HG02970 (cell line): ENCODE measurements around the gene RNU6-9.

ENCODE experiments used
- ATAC-seq: cut with Tn5 transposase; IDR thresholded peaks from one replicate; pipeline ENCODE4 v1.9.1; 2021; ENCODE audit warnings: mild to moderate bottlenecking, moderate library complexity, moderate number of reproducible peaks; ENCODE audit not compliant: unreplicated experiment, low FRiP score

The RNU6-9 gene

DNA sequence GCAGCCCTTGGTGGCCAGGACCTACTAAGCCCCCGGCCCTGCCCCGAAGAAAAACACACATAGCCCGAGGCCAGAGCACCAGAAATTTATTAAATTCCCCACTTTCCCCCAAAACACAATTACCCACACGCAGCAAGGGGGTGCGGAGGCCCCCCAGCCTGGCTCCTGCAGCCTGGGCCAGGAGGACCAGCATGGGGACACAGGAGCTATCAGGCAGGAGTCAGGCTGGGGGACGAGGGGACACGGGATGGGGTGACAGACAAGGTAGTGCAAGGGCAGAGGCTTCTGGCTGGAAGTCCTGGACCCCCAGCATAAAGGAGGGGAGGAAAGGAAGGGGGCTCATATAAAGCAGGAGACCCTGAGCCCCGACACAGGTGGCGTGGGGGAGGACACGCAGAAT is 3.1 kb downstream of the RNU6-9 start:
- no peak for ATAC-seq

DNA sequence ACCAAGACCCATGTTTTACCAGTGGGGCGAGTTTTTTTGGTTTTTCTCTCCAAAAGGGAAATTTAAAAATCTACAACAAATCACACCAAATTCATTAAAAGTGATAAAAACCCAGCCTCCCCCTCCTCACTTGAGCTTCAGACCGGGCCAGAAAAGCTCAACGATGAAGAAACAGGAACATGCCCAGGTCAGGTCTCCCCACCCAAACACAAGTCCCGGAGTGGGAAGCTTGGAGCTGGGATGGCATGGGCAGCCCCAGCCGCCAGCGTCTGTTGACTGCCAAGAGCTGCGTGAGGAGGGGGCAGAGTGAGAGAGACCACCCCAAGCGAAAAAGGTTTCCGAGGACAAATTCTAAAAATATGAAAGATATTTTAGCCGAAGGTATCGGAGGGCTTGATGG is 3.7 kb downstream of the RNU6-9 start:
- no peak for ATAC-seq

DNA sequence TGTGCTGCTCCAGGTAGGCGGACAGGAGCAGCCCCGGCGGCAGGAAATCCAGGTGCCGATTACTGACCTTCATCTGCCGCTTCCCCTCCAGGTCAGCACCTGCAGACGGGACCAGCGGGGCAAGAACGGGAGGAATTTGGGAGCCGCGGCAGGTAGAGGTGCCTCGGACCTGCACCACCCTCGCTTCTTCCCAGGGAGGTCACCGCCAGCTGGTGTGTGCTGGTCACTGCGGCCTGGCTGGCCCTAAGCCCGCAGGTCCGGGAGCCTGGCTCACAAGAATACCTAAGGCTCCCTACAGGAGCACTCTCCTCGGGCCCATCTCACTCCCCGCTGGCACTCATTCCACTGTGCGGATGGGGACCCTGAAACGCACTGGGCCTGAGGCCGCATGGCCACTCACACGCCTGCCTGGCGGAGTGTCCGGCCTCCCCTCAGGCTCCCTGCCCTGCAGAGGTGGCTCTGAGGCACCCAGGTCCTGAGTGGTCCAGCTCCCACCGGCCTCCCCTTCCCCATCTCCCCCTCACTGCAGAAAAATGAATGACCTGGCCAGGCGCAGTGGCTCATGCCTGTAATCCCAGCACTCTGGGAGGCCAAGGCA is 4.3 kb downstream of the RNU6-9 start:
- ATAC-seq, result no peak

DNA sequence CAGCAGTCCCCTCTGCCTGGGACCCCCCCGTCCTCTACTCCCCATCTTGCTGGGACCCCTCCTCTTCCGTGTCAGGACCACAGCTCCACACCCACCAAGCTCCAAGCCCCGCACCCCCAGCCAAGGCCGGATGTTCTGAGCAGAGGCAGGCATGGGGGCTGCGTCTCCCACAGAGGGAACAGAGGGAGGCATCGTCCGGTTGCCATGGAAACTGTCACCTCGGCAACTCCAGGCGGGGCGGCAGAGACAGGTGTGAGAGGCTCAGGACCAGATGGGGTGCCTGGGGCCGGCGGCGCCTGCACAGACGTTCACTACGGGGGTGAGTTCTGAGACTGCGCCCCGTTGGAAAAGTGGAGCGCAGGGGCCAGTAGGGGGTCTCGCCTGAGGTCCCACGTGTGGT is 5.4 kb downstream of the RNU6-9 start:
- no peak for ATAC-seq

DNA sequence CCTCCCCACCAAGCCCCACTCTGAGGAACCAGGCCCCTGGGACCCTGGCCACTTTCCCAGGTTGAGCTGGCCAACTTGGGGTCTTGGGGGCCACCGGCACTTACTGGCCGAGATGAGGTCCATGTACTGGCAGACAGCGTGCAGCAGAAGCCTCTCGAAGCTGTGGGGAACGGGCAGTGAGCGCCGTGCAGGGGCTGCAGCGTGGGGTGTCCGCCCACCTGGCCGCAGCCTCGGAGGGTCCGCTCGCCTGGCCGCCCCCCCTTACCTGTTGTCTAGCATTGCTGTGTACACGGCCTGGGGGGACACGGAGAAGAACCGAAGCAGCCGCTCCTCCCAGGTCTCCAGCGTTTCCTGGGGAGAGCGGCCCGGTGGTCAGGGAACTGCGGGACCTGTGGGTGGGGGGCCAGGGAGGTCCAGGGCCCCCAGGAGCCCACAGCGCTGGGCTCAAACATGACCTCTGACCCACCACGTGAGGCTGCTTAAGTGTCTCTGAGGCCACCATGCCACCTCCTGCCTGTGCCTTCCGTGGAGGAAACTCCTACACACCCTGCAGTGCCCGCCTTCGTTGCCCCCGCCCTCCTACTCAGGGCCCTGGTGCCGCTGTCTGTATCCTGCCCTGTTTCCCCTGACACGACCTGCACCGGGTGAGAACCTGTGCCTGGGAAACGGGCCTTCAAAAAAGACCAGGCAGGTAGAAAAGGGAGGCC is 6.2 kb downstream of the RNU6-9 start:
- ATAC-seq, result no peak

DNA sequence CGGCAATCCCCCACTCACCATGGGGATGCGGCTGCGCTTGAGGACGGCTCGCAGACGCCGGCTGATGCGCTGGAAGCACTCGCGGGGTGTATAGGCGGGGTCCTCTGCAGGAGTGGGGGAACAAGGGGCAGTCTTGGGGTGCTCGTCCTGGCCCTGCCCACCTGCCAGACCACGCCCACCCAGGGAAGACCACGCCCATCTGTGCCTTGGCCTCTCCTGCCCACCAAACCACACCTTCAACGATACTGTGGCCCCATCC is 6.7 kb downstream of the RNU6-9 start:
- no peak for ATAC-seq

DNA sequence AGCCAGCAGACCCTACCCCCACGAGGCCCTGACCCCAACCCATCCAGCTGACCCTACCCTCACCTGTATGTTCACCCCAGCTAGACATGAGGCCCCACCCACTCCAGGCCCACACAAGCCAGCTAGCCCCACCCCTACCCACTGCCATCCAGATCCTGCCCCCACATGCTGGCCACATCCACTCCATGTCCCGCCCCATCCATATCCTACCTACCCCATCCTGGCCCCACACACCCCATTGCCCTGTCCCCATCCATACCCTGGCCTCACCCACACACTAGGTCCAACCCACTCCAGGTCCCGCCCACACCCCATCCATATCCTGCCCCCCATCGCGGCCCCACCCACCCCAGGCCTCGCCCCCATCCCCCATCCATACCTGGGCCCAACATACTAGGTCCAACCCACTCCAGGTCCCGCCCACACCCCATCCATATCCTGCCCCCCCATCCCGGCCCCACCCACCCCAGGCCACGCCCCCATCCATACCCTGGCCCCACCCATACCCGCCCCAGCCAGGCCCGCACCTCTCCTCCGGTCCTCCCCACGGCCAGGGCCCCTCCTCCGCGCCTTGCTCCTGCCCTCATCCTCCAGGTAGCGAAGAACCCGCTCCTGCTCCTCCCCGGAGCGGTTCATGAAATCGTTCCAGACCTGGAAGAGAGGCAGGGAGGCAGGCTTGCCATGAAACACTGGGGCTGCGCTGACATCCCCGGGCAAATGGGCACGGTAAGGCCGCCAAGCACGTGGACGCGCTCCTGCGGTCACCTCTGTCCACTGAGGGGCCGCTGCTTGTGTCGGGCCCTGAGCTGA is 7.2 kb downstream of the RNU6-9 start:
- ATAC-seq, result no peak

DNA sequence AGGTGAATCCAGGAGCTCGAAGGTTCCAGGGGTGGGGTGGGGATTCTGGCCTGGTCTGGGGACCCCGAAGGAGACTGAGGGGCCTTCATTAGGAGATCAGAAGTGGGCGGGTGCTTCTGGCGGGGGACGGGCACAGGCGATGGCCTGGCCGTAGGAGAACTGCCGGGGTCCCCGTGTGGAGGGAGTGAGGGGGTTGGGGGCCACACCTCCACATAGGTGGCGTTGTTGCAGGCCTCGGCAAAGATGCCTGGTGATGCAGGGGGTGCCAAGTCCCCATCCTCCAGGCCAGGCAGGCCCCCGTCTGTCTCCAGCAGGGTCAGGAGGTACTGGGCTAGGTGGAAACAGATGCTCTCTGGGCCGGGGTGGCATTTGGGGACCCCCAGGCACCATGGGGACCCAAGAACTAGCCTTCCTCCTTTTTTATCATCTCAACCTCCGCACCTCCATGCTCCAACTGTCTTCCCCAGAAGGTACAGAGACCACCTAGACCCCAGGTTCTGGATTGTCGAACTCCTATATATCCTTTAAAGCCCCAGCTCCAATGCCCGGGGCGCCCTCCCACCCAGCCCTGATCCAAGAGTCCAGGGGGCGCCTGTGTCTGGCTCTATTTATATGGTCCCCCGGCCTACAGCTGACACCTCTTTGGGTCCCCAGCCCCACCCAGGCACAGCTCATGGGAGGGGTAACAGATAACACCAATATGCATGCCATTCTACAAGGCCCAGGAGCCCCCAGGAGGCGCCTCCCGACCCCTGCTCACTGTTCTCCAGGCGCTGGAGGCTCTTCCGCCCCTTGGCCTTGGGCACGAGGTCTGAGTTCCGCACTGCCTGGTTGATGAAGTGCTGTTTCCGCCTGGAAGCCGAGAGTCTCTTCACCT is 8.2 kb downstream of the RNU6-9 start:
- ATAC-seq, result no peak

DNA sequence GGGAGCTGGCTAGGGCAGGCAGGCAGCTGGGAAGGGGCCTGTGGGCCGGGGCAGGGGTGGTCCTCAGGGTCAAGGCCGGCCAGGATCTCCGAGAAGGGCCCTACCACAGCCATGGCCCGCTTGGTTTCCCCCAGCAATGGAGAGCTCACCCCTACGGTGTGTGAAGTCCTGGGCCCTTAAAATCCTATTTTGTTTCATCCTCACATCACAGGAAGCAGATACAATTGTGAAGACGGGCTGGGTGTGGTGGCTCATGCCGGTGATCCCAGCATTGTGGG is 8.7 kb downstream of the RNU6-9 start:
- ATAC-seq, result no peak

DNA sequence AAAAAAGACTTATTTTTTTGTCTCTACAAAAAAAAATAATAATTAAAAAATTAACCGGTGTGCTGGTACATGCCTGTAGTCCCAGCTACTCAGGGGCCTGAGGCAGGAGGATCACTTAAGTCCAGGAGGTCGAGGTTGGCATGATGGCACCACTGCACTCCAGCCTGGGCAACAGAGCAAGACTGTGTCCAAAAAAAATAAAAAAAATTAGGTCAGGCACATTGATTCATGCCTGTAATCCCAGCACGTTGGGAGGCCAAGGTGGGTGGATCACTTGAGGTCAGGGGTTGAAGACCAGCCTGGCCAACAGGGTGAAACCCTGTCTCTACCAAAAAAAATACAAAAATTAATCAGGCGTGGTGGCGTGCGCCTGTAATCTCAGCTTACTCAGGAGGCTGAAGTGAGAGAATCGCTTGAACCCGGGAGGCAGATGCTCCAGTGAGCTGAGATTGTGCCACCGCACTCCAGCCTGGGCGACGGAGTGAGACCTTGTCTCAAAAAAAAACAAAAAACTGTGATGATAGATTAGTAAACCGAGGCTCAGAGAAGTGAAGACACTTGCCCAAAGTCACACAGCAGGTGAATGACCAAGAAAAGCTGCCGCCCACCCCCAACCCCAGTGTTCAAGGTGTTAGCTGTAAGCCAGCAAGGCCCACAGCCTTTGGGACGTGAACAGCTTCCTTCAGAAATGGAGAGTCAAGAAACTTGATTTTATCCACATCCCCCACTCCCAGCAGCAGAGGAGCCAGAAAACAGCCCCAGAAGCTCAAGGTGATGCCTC is 9.4 kb downstream of the RNU6-9 start:
- no peak for ATAC-seq

DNA sequence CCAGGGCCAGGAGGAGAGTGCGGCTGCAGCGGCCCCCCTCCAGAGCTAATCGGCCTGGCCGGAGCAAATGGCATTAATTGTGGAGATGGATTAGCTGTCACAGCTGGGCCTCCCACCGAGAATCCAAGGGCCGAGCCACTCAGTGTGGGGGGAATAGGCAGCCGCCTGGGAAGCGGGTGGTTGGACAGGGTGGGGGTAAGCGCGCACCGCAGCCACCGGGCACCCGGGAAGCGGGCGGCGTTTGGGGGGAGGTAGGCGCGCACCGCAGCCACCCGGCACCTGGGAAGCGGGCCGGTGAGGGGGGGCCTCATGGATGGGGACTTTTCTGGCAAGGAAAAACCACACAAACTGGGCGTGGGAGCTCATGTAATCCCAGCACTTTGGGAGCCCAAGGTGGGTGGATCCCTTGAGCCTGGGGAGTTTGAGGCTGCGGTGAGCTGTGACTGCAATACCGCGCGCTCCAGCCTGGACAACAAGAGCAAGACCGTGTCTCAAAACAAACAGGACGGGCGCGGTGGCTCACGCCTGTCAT is 10.0 kb downstream of the RNU6-9 start:
- no peak for ATAC-seq

DNA sequence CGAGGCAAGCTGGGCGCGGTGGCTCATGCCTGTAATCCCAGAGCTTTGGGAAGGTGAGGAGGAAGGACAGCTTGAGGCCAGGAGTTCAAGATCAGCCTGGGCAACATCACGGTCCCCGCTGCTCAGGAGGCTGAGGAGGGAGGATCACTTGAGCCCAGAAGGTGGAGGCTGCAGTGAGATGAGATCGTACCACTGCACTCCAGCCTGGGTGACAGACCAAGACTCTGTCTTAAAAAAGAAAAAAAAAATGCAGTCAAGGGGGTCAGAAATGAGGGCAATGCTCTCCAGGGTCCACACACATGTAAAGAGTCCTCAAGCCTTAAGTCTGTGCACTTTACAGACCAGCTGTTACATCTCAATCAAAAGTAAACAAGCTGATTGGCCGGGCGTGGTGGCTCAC is 11.3 kb downstream of the RNU6-9 start:
- ATAC-seq, result no peak

DNA sequence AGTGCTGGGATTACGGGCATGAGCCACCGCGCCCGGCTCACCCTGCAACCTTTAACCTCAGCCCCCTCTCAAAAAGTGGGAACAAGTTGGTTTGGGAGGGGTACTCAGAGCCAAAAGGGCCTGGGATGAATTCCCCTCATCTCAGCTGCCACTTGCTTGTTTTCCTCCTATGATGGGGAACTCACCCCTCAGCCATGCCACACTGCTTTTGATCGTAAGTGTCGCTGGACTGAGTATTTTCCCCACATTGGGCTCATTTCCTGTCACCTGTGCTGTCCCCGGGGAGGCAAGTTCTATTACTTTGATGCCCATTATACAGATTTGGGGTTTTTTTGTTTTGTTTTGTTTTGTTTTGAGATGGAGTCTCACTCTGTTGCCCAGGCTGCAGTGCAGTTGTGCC is 13.2 kb downstream of the RNU6-9 start:
- ATAC-seq, result no peak

DNA sequence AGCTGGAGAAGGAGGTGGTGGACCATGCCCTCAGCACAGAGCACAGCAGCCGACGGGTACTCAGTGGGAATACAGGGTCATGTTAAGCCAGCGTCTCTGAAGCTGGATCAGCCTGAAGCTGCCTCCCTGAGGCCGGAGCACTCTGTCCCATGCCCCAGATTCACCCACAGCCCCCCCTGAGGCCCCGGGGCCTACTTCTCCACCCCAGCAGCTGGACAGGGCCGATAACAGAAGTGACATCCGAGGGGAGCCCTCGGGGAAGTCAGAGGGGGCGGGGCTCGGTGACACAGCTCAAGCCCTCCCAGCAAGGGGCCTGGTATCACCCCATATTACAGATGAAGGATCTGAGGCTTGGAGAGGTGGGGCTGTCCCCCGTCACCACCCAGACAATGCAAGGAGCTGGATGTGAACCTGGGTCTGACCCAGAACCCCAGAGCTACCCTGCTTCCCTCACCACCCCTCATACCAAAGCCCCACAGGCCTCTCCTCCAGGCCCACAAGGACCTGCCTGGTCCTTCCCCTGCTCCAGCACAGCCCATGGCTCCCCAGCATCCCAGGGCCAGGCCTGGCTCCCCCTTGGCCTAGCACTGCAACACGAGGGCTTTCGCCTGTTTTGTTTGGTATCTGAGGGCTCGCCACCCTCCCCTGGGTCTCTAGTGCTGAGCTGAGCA is 14.0 kb downstream of the RNU6-9 start:
- ATAC-seq, result no peak

DNA sequence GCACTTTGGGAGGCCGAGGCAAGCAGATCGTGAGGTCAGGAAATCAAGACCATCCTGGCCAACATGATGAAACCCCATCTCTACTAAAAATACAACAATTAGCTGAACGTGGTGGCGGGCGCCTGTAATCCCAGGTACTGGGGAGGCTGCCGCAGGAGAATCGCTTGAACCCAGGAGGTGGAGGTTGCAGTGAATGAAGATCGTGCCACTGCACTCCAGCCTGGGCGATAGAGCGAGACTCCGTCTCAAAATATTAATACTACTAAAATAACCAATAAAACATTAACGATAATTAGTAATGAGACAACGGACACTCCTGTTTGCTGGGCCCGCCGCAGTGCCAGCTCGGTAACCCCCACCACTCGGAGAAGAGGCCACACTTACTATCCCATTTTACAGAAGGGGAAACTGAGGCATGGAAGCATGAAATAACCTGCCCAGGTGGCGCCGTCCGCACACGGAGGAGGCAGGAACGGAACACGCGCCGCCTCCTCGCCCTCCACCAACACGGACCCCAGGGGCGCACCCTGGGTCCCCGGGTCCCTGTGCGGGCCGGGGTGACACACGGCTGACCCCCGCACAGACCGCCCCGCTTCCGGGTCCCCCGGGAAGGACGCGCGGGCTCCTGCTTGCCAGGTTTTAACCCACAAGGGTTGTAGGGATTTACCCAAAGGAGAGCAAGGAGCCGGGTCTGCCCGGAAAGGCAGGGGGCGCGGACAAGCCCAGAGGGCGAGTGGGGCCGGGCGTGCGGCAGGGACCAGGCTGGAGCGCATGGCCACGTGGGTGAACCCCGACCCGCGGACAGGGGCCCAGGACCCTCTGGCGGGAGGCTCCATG is 18.1 kb downstream of the RNU6-9 start:
- ATAC-seq, result no peak

DNA sequence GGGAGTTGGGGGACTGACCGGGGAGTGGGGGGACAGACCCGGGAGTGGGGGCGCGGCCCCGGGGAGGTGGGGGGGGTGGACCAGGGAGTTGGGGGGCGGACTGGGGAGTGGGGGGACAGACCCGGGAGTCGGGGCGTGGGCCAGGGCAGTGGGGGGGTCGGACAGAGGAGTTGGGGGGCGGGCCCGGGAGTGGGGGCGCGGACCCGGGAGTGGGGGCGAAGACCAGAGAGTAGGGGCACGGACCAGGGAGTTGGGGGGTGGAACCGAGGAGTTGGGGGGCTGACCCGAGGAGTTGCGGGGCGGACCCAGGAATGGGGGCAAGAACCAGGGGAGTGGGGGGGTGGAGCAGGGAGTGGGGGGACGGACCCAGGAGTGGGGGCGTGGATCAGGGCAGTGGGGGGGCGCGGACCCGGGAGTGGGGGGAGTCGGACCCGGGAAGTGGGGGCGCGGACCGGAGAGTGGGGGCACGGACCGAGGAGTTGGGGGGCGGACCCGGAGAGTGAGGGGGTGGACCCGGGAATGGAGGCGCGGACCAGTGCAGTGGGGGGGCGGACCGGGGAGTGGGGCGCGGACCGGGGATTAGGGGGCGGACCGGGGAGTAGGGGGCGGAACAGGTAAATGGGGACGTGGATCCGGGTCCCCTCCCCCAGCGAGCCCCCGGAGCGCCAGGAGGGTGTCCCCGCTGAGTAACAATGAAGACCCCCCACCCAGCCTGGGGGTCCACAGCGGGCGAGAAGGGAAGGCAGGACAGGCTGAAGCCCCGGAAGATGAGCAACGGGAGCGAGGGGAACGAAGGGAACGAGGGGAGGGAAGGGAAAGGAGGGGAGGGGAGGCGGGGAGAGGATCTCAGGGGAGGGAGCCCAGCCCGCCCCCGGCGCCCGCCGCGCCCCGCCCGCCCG is 19.1 kb downstream of the RNU6-9 start:
- no peak for ATAC-seq

DNA sequence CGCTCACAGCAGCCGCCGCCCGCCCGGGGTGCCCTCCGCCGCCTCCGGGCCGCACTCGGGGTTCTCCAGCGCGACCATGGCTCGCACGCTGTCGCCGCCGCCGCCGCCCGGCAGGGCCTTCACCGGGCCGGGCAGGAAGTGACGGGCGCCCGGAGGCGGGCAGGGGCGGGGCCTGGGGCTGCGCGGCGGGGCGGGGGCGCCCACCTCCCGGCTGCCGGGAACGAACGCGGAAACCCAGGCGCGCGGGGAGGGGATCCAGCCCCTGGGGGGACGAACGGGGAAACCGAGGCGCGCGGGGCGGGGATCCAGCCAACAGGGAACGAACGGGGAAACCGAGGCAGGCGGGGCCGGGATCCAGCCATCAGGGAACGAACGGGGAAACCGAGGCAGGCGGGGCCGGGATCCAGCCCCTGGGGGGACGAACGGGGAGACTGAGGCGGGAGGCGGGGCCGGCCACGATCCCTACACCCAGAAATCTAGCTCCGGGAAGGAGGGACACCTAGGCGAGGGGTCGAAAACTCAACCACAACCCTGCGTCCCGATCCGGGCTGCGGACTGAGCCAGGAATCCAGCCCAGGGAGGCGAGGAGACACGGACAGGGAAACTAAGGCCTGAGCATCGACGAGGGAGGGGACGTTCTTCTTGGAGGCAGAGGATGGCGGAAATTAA is 19.9 kb downstream of the RNU6-9 start, which contains the start of gene R3HDM4:
TSS of gene R3HDM4 (minus strand) at position 140 of the 669 bp plus-strand sequence. CDS start at position 78, 62 bp downstream.
- ATAC-seq, result no peak
